ENCODE results near the gene TERT. TPM values are rescaled to one million over a fixed set of nuclear protein-coding genes. Genes with fewer than 3 reads are reported as not detected.

TERT gene
- total and polyA plus RNA-seq, 10 of the 15 experiments (the other 5 are each of a cell fraction or from before 2014, with no cell fraction given), result 0.08 to 21.5 (median 5.0) TPM

DNA sequence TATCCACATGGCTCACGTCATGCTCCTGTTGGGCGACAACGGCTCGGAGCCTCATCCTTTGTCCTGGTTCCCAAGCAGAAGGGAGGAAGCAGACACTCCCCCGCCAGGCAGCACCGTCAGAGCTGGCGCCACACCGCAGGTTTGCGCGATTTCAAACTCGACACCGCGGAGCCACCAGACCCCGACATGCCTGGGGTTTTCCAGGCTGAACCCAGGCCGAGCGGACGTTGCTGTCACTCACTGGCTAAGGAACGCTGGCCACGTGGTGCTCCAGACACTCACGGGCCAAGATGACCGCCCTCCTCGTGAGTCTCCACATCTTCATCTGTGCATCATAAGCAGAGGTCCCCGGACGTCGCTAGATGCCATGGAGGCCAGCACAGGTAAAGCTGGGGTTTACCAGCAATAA is 9.0 kb downstream of the TERT start:
- H3K79me2 ChIP-seq (ENCODE audit: control insufficient read depth, insufficient read depth, low read length), result no peaks in the 10 kb centered on the region
- FAIRE-seq (no peak), DNase-seq (ENCODE audit: low read depth, low spot score) (no peak), ATAC-seq (no peak)
- H3K4me2 ChIP-seq (ENCODE audit: control insufficient read depth, insufficient read depth), result no peak overlapping the region
- WGBS (ENCODE audit: insufficient coverage, insufficient replicate concordance, low lambda C conversion rate, missing lambda C conversion rate), result 75% methylated on average over 24 of the region's 25 CpGs
- ChIA-PET POLR2A (no interaction called here), RAD21 (ENCODE audit: unreplicated experiment) (no interaction called here), CTCF (no interaction called here), SMC1A (ENCODE audit: uncharacterized antibody, unreplicated experiment) (interaction anchor here (1.1 kb wide), 1 partner anchor 111 kb away, joined by 3 read pairs; no protein-coding TSS in a partner anchor)
- H3K36me3 ChIP-seq (ENCODE audit: control insufficient read depth in 2 of 2, insufficient read depth in 2 of 2, low read length in 1 of 2), result no peaks in the 10 kb centered on the region; a peak in 2 of 4 replicates
- H3K9ac ChIP-seq (ENCODE audit: control insufficient read depth, insufficient read depth, low read length), result no peak overlapping the region
- in situ Hi-C loops (cut with MboI) (no loop called here), intact Hi-C loops (cut with micrococcal nuclease; ENCODE audit: unreplicated experiment) (no loop called here)
- H3K27ac ChIP-seq (ENCODE audit: control insufficient read depth, insufficient read depth), result no peak overlapping the region
- no peaks in the 10 kb centered on the region for H3K27me3 ChIP-seq (replicated peaks in 1 of 2; ENCODE audit: control insufficient read depth in 2 of 2, insufficient read depth in 2 of 2, low read length in 1 of 2)
- no peaks in the 10 kb centered on the region for H3K4me1 ChIP-seq (ENCODE audit: control insufficient read depth, insufficient read depth, low read length)
- H4K20me1 ChIP-seq (ENCODE audit: control insufficient read depth, insufficient read depth), result no peaks in the 10 kb centered on the region
- no peak overlapping the region for H3K4me3 ChIP-seq
- H2AFZ ChIP-seq (ENCODE audit: control insufficient read depth, low read depth, low read length), result no peak overlapping the region
- peaks cover 3% of the 10 kb centered on the region; the same call in 1 of the 3 replicates for H3K9me3 ChIP-seq (replicated peaks; ENCODE audit: control insufficient read depth, insufficient read depth, low read length)
- BruUV-seq (replicated peaks), result no TSS peak
- TF ChIP-seq NRF1 (conservative IDR thresholded peaks at IDR 0.05; ENCODE audit: low read depth, low read length) (no peak), TCF12 (IDR thresholded peaks at IDR 0.05; ENCODE audit: low read depth, low read length) (no peak), FOS (IDR thresholded peaks at IDR 0.05; ENCODE audit: borderline replicate concordance, extremely low read depth, insufficient read length) (no peak)
- TF ChIP-seq, protein P1, sequence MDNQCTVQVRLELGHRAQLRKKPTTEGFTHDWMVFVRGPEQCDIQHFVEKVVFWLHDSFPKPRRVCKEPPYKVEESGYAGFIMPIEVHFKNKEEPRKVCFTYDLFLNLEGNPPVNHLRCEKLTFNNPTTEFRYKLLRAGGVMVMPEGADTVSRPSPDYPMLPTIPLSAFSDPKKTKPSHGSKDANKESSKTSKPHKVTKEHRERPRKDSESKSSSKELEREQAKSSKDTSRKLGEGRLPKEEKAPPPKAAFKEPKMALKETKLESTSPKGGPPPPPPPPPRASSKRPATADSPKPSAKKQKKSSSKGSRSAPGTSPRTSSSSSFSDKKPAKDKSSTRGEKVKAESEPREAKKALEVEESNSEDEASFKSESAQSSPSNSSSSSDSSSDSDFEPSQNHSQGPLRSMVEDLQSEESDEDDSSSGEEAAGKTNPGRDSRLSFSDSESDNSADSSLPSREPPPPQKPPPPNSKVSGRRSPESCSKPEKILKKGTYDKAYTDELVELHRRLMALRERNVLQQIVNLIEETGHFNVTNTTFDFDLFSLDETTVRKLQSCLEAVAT (IDR thresholded peaks at IDR 0.05), result no peak
- TF ChIP-seq, protein P2, sequence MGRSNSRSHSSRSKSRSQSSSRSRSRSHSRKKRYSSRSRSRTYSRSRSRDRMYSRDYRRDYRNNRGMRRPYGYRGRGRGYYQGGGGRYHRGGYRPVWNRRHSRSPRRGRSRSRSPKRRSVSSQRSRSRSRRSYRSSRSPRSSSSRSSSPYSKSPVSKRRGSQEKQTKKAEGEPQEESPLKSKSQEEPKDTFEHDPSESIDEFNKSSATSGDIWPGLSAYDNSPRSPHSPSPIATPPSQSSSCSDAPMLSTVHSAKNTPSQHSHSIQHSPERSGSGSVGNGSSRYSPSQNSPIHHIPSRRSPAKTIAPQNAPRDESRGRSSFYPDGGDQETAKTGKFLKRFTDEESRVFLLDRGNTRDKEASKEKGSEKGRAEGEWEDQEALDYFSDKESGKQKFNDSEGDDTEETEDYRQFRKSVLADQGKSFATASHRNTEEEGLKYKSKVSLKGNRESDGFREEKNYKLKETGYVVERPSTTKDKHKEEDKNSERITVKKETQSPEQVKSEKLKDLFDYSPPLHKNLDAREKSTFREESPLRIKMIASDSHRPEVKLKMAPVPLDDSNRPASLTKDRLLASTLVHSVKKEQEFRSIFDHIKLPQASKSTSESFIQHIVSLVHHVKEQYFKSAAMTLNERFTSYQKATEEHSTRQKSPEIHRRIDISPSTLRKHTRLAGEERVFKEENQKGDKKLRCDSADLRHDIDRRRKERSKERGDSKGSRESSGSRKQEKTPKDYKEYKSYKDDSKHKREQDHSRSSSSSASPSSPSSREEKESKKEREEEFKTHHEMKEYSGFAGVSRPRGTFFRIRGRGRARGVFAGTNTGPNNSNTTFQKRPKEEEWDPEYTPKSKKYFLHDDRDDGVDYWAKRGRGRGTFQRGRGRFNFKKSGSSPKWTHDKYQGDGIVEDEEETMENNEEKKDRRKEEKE (IDR thresholded peaks at IDR 0.05), result no peak
- TF ChIP-seq, protein P3, sequence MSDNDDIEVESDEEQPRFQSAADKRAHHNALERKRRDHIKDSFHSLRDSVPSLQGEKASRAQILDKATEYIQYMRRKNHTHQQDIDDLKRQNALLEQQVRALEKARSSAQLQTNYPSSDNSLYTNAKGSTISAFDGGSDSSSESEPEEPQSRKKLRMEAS (IDR thresholded peaks at IDR 0.05; ENCODE audit: low read depth, low read length), result no peak
- TF ChIP-seq, protein P4, sequence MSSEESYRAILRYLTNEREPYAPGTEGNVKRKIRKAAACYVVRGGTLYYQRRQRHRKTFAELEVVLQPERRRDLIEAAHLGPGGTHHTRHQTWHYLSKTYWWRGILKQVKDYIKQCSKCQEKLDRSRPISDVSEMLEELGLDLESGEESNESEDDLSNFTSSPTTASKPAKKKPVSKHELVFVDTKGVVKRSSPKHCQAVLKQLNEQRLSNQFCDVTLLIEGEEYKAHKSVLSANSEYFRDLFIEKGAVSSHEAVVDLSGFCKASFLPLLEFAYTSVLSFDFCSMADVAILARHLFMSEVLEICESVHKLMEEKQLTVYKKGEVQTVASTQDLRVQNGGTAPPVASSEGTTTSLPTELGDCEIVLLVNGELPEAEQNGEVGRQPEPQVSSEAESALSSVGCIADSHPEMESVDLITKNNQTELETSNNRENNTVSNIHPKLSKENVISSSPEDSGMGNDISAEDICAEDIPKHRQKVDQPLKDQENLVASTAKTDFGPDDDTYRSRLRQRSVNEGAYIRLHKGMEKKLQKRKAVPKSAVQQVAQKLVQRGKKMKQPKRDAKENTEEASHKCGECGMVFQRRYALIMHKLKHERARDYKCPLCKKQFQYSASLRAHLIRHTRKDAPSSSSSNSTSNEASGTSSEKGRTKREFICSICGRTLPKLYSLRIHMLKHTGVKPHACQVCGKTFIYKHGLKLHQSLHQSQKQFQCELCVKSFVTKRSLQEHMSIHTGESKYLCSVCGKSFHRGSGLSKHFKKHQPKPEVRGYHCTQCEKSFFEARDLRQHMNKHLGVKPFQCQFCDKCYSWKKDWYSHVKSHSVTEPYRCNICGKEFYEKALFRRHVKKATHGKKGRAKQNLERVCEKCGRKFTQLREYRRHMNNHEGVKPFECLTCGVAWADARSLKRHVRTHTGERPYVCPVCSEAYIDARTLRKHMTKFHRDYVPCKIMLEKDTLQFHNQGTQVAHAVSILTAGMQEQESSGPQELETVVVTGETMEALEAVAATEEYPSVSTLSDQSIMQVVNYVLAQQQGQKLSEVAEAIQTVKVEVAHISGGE (CRISPR knock-in tag; IDR thresholded peaks at IDR 0.05), result no peak
- TF ChIP-seq, protein P5, sequence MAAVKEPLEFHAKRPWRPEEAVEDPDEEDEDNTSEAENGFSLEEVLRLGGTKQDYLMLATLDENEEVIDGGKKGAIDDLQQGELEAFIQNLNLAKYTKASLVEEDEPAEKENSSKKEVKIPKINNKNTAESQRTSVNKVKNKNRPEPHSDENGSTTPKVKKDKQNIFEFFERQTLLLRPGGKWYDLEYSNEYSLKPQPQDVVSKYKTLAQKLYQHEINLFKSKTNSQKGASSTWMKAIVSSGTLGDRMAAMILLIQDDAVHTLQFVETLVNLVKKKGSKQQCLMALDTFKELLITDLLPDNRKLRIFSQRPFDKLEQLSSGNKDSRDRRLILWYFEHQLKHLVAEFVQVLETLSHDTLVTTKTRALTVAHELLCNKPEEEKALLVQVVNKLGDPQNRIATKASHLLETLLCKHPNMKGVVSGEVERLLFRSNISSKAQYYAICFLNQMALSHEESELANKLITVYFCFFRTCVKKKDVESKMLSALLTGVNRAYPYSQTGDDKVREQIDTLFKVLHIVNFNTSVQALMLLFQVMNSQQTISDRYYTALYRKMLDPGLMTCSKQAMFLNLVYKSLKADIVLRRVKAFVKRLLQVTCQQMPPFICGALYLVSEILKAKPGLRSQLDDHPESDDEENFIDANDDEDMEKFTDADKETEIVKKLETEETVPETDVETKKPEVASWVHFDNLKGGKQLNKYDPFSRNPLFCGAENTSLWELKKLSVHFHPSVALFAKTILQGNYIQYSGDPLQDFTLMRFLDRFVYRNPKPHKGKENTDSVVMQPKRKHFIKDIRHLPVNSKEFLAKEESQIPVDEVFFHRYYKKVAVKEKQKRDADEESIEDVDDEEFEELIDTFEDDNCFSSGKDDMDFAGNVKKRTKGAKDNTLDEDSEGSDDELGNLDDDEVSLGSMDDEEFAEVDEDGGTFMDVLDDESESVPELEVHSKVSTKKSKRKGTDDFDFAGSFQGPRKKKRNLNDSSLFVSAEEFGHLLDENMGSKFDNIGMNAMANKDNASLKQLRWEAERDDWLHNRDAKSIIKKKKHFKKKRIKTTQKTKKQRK (IDR thresholded peaks at IDR 0.05; ENCODE audit: low read depth, low read length), result no peak
- TF ChIP-seq, protein P6, sequence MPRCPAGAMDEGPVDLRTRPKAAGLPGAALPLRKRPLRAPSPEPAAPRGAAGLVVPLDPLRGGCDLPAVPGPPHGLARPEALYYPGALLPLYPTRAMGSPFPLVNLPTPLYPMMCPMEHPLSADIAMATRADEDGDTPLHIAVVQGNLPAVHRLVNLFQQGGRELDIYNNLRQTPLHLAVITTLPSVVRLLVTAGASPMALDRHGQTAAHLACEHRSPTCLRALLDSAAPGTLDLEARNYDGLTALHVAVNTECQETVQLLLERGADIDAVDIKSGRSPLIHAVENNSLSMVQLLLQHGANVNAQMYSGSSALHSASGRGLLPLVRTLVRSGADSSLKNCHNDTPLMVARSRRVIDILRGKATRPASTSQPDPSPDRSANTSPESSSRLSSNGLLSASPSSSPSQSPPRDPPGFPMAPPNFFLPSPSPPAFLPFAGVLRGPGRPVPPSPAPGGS (IDR thresholded peaks at IDR 0.05; ENCODE audit: borderline replicate concordance, insufficient read depth, low read depth, low read length, poor library complexity, severe bottlenecking), result no peak
